ENCODE data around the gene ERG.

DNA sequence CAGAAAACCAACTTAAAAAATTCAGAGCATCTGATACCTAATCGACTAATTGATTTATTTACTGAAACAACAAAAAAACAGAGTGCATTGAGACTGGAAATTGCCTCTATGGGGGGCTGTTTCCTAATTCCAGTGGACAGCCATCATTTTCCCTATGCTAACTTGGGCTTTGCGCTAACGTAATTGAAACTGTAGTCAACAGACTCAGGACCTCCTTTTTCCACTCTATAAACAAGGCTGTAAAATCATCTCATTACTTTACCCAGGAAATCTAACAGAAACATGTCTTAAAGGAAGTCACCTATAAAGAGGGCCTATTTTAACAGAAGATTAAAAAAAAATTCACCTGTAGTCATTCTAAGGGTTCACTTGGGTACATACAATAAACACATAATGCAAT, 2.1 kb downstream of the ERG start:
- TF ChIP-seq, protein P1, sequence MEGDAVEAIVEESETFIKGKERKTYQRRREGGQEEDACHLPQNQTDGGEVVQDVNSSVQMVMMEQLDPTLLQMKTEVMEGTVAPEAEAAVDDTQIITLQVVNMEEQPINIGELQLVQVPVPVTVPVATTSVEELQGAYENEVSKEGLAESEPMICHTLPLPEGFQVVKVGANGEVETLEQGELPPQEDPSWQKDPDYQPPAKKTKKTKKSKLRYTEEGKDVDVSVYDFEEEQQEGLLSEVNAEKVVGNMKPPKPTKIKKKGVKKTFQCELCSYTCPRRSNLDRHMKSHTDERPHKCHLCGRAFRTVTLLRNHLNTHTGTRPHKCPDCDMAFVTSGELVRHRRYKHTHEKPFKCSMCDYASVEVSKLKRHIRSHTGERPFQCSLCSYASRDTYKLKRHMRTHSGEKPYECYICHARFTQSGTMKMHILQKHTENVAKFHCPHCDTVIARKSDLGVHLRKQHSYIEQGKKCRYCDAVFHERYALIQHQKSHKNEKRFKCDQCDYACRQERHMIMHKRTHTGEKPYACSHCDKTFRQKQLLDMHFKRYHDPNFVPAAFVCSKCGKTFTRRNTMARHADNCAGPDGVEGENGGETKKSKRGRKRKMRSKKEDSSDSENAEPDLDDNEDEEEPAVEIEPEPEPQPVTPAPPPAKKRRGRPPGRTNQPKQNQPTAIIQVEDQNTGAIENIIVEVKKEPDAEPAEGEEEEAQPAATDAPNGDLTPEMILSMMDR (IDR thresholded peaks at IDR 0.05; ENCODE audit: insufficient read depth, low read length): no peak
- no peak for TF ChIP-seq POLR2AphosphoS5 (IDR thresholded peaks at IDR 0.05; ENCODE audit: low read depth)
- TF ChIP-seq, protein P2, sequence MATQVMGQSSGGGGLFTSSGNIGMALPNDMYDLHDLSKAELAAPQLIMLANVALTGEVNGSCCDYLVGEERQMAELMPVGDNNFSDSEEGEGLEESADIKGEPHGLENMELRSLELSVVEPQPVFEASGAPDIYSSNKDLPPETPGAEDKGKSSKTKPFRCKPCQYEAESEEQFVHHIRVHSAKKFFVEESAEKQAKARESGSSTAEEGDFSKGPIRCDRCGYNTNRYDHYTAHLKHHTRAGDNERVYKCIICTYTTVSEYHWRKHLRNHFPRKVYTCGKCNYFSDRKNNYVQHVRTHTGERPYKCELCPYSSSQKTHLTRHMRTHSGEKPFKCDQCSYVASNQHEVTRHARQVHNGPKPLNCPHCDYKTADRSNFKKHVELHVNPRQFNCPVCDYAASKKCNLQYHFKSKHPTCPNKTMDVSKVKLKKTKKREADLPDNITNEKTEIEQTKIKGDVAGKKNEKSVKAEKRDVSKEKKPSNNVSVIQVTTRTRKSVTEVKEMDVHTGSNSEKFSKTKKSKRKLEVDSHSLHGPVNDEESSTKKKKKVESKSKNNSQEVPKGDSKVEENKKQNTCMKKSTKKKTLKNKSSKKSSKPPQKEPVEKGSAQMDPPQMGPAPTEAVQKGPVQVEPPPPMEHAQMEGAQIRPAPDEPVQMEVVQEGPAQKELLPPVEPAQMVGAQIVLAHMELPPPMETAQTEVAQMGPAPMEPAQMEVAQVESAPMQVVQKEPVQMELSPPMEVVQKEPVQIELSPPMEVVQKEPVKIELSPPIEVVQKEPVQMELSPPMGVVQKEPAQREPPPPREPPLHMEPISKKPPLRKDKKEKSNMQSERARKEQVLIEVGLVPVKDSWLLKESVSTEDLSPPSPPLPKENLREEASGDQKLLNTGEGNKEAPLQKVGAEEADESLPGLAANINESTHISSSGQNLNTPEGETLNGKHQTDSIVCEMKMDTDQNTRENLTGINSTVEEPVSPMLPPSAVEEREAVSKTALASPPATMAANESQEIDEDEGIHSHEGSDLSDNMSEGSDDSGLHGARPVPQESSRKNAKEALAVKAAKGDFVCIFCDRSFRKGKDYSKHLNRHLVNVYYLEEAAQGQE (IDR thresholded peaks at IDR 0.05; ENCODE audit: insufficient replicate concordance, low read depth): no peak

All from HL-60 (cell line).